Measurements from ENCODE around the gene PLAAT2.
A peak's percentile ranks its signal among the peaks of the same experiment; 100 is the strongest.
"Not testable (repeated sequence)": the region's sequence is repeated elsewhere in the genome, so short reads cannot be mapped to it uniquely, and the experiment has no call there.

The PLAAT2 gene

DNA sequence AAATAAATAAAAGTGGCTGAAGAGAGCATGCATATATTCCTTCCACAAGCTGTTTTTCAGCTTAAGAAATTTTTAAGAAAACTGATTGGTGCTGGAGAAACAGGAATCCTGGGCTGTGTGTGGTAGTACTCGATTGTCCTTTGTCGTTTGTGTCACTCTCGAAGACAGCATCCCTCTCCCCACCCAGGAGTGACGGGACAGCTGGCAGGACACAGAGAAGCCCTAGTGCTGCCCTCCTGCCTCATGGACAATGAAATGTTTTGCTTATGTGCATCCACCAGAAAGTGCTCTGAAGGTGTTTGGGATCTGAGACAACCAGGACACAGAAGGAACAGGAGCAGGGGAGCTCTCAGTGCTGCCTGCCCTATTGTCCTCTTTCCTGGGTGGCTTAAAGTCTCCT lies 13.8 kb downstream of the PLAAT2 start:
- DNase-seq (ENCODE audit: low spot score): no peak

DNA sequence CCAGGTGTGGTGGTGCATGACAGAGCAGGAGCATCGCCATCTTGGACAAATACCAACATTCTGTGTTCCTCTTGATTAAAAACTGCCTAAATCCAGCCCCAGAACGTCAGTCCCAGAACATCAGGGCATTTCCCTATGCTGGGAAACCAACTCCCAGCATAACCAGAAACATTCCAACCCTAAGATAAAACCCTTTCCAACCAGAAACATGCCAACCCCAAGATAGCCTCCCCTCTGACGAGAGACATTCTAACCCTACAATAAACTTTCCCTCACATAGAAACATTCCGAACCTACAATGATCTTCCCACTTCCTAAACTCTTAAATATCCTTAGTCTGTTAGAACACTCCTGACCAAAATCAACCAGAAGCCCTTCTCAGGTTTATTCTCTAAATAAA lies 15.0 kb downstream of the PLAAT2 start:
- no peak for DNase-seq (ENCODE audit: low spot score)

DNA sequence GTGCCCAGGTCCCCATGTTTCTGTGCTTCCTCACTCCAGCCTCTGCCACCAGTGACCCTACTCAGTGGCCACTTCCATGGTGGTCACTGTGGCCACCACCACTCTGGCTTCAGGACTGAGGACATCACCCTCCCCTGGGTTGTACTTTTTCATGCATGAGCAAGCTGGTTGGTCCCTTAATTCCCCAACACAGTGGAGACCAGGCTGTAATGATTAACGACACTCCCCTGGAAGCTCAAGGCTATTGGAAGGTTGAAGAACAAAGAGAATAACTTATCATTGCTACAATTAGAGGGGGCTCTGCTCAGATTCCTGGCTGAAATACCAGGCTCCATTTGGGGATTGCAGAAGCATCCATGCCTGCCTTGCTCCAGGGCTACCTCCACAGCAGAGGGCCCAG lies 16.1 kb downstream of the PLAAT2 start:
- no peak for DNase-seq (ENCODE audit: low spot score)

GRCh38 chr11:63543711-63544110 lies 19.5 kb downstream of the PLAAT2 start:
- DNase-seq (ENCODE audit: low spot score): no peak

DNA sequence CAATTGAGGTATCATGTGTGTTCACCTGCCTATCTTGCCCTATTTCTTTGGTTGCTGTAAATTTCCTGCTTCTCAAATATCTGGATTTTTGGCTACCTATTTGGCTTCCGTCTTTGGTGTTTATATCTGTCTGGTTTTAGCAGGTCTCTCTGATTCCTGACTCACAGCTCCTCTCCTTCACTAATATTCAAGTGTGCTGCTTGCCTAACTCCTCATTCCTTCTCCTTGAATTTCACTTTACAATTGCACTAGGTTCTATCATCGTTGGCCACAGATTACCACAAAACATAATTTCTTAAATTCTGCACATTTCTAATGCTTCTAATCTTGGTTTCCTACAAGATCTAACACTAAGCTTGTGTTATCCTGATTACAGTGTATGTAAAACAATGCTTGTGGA lies 20.7 kb downstream of the PLAAT2 start:
- not testable (repeated sequence) for DNase-seq (ENCODE audit: low spot score)

- no peak for DNase-seq (ENCODE audit: low spot score)
These were observed 25.7 kb downstream of the PLAAT2 start for GRCh38 chr11:63537293-63538101.

DNA sequence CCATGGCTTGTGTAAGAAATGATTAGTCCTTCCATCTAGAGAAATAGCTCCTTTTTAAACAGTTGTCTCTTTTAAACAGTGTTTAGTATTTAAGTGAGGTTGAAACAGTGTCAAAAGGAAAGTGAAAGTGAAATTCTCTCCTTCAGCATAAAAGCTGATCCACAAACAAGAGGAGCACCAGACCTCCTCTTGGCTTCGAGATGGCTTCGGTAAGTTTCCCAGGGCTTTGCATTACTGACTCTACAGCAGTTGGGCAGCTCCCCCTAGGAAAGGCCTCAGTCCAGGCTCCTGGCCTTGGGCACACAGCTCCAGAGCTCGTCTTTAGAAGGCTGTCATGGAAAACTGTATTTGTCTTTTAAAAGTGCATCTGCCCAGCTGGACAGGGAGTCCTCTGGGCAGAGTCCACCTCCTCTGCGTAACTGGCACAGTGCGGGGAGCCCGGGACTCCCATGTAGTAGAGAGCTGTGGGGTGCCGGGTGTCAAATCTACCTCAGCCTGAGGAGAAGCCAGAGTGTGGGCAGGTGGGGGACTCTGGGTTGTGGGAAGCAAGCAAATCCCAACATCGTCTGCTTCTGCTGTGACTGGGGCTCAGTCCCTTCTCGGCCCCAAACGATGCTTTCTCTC lies 26.4 kb downstream of the PLAAT2 start, which contains the start of gene PLAAT4:
Gene PLAAT4 (plus strand): TSS at position 140 of the 624 bp plus-strand sequence. CDS start 61 bp downstream, at position 201.
- DNase-seq (ENCODE audit: low spot score): peak; percentile 46

DNA sequence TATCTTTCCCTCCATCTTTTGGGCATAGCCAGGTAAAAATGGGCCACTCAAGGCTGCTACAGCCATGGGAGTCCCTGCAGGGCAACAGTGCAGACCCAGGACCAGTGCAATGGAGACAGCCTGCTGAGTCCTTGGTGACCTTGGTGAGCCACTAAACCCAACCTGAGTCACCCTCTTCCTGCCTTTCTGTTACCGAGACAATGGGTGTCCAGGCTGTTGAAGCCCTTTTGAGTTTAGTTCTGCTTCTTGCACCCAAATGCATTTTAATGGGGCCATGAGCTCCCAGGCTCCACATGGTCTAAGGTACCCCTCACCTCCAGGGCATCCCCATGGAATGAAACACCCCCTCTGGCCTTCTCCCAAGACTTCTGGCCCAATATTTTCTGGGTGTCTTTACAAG lies 27.4 kb downstream of the PLAAT2 start:
- DNase-seq (ENCODE audit: low spot score): peak; percentile 43

- DNase-seq (ENCODE audit: low spot score): no peak
These were observed 28.2 kb downstream of the PLAAT2 start for GRCh38 chr11:63534895-63535461.

DNA sequence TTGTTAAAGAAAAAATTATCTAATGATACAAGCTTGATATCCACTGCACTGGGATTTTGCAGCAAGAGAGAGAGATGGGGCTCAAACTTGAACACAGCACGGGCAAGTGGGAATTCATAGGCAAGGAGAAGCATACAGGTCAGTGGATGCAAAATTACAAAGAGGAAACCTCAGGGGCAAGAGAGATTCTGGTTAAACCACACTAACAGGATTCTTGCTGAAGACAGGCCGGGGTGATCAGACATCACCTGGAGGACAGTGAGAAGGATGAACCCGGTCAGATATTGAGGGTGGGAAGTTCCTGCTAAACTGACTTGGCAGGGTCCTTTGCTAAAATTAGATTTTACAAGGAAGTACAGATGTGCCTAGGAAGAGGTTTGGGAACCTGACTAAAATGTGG lies 29.1 kb downstream of the PLAAT2 start:
- DNase-seq (ENCODE audit: low spot score): no peak

DNA sequence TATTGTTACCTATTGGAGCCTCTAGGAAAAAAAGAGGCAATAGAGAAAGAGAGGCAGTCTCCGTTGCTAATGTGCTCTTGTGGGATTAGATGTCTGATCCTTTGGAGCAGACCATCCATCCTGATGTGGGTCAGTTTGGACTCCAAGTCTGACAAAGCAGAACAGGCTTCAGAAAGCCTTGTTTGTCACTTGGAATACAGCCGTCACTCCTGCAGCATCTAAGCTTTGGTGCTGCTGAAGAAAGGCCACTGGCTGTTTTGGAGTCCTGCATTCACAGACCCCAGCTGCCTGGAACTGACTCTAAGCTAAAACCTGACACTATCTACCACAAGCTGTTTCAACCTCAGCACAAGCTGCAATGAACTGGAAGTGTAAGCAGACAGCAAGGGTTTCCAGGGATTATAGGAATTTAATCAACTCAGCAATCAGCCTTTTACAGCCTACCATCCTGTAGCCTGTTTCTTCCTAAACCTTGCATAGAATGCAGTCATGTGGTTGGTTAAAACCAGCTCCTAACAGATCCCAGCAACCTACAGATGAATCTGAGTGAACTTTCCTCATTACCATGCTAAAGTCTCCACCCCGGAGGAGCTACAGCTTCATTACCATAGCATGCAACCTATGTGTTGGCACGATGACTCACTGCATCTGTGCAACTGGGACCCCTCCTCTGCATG lies 30.2 kb downstream of the PLAAT2 start:
- no peak for DNase-seq (ENCODE audit: low spot score)

DNA sequence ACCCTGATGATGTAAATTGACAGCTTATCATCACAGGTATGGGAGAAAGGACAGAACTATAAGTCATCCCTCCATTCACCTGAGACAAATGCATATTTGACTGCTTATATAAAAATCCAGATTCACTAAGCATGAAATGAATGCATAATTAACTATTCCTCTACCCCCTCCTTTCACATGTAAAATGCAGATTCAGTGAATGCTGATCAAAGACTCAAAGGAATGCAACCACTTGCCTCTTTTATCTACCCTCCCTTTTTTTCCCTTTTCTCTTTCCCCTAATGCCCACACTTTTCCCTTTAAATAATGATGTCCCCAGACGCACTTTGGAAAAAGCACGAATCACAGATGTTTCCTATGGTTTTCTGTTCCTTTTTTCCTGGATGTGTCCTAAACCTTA lies 31.1 kb downstream of the PLAAT2 start:
- no peak for DNase-seq (ENCODE audit: low spot score)

DNA sequence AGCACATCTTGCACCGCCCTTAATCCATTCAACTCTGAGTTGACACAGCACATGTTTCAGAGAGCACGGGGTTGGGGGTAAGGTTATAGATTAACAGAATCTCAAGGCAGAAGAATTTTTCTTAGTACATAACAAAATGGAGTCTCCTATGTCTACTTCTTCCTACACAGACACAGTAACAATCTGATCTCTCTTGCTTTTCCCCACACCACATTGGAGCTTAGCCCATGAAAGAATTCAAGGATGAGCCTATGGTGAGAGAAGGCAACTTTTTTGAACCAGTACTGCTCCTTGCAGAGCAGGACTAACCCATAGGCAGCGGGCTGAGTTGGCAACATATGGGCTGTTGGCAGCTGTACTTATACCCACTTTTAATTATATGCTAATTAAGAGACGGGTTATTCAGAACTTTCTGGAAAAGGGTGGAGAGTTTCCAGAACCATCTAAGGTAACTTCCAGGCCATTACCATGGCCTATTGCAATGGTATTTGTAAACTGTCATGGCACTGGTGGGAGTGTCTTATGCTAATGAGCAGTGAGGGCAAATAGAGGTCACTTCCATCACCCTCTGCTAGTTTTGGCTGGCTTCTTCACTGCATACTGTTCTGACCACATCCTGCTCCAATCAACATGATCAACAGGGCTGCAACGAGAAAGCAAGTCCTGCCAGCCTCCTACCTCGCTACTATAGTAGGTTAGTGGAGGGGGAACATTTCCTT lies 31.9 kb downstream of the PLAAT2 start:
- peak; percentile 82 for DNase-seq (ENCODE audit: low spot score)

GRCh38 chr11:63530021-63530420 lies 33.2 kb downstream of the PLAAT2 start:
- no peak for DNase-seq (ENCODE audit: low spot score)

DNA sequence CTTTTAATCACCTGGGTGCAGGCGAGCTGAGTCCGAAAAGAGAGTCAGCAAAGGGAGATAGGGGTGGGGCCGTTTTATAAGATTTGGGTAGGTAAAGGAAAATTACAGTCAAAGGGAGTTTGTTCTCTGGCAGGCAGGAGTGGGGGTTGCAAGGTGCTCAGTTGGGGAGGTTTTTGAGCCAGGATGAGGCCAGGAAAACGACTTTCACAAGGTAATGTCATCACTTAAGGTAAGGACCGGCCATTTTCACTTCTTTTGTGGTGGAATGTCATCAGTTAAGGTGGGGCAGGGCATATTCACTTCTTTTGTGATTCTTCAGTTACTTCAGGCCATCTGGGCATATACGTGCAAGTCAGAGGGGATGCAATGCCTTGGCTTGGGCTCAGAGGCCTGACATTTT lies 33.8 kb downstream of the PLAAT2 start:
- DNase-seq (ENCODE audit: low spot score): not testable (repeated sequence)

GRCh38 chr11:63528729-63529278 lies 34.4 kb downstream of the PLAAT2 start:
- DNase-seq (ENCODE audit: low spot score): not testable (repeated sequence)

GRCh38 chr11:63528156-63528555 lies 35.0 kb downstream of the PLAAT2 start:
- not testable (repeated sequence) for DNase-seq (ENCODE audit: low spot score)

DNA sequence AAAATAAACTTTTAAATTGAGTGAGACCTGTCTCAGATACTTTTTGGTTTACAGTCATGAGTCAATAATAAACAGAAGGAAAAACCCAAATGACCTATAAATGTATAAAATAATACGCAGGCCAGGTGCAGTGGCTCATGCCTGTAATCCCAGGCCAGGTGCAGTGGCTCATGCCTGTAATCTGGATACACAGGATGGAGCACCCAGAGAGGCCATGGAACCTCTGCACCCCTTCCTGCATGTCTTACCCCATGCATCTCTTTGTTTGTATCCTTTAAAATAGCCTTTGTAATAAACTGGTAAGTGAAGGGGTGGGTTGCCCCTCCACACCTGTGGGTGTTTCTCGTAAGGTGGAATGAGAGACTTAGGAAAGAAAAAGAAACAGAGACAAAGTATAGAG lies 35.5 kb downstream of the PLAAT2 start:
- DNase-seq (ENCODE audit: low spot score): no peak

DNA sequence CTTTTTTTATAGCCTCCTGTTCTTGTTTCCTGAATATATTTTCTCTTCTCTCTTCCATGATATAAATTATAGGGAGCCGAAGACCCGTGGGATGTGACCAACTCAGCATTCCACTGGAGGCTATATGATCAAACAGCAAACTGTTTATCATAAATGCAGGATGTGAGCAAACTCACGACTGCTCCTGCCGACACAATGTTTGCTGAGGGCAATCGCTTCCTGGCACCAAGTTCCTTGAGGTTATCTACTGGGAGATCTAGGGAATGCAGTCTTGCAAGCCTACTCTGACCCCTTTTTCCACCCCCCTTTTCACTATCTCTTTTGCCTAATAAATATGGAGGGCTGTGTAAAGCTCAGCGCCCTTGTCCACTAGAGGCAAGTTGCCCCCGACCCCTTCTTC lies 40.0 kb downstream of the PLAAT2 start:
- DNase-seq (ENCODE audit: low spot score): no peak

DNA sequence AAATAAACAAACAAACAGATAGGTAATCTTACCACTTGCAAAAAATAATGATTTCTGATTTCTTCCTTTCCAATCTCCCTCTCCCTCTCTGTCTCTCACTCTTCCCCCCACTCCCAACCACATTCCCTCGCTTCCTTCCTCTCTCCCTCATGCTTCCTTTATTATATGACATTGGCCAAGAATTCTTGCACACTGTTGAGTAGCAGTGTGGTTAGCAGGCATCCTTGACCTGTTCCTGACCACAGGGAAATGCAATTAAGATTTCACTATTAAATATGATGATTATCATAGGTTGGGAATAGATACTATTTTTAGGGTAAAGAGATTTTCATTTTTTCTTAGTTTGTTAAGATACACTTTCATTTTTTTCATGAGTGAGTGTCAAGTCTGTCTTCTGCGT lies 41.3 kb downstream of the PLAAT2 start:
- DNase-seq (ENCODE audit: low spot score): no peak

- no peak for DNase-seq (ENCODE audit: low spot score)
These were observed 42.5 kb downstream of the PLAAT2 start for GRCh38 chr11:63520606-63521170.

All from CD4-positive, alpha-beta T cell treated with Interleukin-6 at 100 ng/mL for 8 hours (primary cell).